COLO829 (cell line): ENCODE data around the gene SLC29A2.
"Not testable (repeated sequence)": the region's sequence is repeated elsewhere in the genome, so short reads cannot be mapped to it uniquely, and the experiment has no call there.

ENCODE experiments used
- DNase-seq: peaks from one replicate; pipeline ENCODE4 v3.0.0; 2012; ENCODE audit warnings: low spot score

The SLC29A2 gene

DNA sequence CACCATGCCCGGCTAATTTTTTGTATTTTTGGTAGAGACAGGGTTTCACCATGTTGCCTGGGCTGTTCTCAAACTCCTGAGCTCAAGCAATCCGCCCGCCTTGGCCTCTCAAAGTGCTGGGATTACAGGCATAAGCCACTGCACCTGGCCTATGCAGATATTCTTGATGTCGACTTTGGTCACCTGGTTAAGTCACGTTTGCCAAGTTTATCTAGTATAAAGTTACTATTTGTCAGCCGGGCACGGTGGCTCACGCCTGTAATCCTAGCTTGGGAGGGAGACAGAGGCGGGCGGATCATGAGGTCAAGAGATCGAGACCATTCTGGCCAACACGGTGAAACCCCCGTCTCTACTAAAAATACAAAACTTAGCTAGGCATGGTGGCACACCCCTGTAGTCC is 12.8 kb upstream of the SLC29A2 start:
- DNase-seq = not testable (repeated sequence)

DNA sequence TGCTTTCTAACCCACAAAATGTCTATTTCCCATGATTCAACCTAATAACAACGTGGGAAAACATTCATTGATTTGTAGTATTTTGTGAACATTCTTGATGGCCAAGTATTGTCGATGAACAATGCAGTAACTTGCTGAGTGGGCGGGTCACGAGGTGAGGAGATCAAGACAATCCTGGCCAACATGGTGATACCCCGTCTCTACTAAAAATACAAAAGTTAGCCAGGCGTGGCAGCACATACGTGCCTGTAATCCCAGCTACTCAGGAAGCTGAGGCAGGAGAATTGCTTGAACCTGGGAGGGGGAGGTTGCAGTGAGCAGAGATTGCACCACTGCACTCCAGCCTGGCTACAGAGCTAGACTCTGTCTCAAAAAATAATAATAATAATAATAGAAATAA is 8.7 kb upstream of the SLC29A2 start:
- not testable (repeated sequence) for DNase-seq

GRCh38 chr11:66373690-66374287 is 2.2 kb upstream of the SLC29A2 start:
- DNase-seq = not testable (repeated sequence)

GRCh38 chr11:66373265-66373664 is 1.7 kb upstream of the SLC29A2 start:
- no peak for DNase-seq

DNA sequence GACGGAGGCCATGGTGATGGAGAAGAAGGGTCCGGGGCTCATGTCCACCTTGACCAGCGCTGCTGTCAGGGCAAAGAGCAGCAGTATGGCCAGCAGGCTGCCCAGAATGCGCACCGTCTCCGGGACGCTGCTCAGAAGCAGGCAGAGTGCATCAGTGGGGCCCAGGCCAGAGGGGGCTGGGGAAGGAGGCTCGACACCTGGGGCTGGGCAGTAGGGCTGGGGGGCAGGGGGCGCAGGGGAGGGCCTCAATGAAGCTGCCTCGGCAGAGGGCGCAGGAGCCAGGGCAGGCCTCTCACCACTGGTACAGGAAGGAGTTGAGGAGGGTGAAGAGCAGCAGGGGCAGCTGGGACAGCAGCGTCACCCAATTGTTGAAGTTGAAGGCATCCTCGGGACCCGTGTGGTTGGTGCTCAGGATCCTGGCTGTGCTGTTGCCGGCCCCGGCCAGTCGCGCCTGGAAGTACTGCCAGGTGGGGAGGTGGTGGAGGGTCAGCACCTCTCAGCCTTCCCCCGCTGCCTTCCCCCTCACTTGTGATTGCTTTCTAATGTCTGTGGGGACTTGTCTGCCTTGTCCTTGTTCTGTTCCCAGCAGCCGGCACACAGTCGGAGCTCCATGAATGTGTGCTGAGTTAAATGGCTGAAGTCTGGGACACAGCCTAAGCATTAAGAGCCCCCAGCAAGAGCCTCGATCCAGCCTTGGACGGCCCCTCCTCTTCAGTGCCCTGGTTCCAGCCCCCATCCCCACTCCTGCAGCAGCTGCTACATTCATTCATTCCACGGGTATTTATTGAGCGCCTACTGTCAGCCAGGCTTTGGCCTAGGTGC is 2.3 kb downstream of the SLC29A2 start:
- no peak for DNase-seq

DNA sequence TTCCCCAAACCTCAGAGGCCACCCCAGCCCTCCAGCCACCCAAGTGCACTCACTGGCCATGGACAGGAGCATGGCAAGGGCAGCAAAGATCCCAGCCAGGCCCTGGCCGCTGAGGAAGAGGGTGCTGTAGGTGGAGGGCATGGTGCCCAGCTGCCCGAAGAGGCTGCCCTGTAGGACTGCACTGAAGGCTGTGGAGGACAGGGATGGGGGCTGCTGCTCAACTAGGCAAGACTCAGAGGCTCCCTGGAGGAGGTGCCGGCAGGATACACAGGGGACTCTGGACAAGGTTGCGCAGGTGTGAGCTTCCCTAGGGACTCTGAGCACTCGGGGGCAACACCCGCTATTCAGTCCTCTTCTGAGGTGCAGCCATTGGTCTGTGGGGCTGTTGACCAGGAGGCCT is 3.1 kb downstream of the SLC29A2 start:
- no peak for DNase-seq

DNA sequence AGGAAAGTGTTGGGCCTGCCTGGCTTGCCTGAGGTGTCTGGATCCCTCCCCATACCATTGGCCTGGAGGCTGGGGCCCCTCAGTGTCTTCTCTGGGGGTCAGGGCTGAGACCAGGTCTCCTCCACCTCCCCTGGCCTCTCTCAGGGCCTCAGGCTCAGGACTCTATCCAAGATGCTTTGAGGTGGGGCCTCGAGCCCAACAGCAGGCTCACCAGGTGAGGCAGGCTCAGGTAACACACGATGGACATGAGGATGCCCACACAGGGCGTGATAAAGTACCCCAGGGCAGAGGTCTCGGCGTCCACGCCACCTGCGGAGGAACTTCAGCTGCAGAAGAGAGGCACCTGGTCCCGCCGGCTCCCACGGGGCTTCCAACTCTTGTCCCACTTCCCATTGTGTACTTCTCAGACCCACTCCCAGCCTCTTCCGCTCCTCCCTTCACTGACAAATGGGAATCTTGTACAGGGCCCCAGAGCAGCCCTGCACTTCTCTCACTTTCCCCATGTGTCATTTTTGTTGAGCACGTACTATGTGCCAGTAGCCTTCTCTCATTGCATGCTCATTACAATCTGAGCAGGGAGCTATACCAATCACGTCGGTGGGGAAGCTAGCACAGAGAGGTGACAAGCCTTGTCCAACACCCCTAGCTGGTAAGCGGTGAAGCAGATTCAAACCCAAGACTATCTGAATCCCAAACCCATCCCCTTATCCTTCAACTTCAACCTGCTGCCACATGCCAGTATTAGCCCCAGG is 3.8 kb downstream of the SLC29A2 start:
- DNase-seq = no peak

DNA sequence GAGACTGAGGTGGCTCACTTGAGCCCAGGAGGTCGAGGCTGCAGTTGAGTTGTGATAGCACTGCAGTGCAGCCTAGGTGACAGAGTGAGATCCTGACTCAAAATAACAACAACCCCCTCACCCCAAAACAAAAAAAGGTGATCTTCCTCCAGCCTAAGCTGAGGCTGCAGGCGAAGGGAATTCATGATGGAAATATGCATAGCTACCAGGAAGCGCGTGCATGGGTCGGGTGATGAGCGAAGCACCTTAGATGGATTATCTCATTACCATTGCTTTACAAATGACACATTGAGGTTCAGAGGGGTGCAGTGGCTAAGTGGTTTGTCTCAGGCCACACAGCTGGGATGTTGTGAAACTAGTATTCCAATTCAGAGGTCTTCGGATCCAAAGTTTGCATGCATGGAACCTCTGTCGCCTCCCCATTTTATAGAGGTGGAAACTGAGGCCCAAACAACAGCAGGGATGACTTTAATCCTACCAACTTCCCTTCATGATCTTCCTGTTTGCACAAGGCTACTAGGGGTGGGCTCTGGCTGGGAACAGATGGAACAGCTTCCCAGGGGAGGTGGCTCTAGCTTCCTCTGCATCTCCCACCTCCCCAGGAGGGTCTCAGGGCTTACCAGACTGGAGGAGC is 4.6 kb downstream of the SLC29A2 start:
- no peak for DNase-seq

DNA sequence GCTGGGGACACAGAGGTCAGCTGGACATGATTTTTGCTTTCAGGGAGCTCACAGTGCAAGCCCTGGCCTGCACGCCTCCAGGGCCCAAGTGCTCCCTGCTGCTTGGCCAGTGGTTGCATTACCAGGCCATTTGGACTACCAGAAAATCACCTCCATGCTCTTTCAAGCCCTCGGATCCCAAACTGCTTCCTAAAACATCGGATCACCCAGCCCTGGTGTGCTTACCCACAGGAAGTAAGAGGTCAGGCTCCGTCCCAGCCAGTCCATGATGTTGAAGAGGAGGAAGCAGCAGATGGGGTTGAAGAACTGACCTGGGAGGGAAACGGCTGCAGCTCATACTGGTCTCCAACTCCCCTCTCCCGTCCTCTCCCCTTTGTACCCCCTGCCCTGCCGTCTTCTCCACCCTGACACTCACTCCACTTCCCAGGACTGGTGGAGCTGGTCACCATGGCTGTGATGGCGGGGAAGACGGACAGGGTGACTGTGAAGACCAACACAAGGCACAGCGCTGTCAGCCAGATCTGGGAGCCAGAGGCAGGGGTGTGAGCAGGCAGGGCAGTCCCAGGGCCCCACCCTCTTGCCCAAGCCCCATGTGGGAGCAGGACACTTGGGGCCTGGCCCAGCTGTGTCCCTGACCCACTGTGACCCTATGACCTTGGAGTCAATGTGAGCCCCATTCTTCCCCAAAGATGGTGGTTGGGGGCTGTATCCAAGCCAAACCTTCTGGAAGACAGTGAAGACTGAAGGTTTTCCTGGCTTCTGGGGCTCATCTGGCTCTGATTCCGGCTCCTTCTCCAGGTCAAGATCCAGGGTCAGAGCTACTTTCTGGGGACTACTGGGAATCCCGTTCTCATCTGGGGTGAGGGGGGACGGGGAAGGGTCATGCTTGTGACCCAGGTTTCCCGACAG is 5.6 kb downstream of the SLC29A2 start:
- no peak for DNase-seq

DNA sequence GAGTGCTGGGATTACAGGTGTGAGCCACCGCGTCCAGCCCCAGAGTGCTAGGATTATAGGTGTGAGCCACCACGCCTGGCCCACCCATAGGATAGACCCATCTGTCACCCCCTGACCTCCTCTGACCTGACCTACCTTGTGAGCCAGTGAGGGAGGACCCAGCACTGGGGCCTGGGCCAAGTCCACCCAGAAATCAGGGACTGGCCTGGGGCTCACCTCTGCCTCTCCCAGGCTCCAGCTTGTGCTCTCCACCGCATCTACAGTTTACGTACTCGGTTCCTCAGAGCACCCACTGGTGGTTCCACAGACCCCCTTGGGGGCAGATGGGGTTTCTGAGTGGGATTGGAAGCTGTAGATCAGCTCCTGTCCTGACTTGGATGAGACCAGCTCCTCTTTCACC is 6.4 kb downstream of the SLC29A2 start:
- DNase-seq = no peak

DNA sequence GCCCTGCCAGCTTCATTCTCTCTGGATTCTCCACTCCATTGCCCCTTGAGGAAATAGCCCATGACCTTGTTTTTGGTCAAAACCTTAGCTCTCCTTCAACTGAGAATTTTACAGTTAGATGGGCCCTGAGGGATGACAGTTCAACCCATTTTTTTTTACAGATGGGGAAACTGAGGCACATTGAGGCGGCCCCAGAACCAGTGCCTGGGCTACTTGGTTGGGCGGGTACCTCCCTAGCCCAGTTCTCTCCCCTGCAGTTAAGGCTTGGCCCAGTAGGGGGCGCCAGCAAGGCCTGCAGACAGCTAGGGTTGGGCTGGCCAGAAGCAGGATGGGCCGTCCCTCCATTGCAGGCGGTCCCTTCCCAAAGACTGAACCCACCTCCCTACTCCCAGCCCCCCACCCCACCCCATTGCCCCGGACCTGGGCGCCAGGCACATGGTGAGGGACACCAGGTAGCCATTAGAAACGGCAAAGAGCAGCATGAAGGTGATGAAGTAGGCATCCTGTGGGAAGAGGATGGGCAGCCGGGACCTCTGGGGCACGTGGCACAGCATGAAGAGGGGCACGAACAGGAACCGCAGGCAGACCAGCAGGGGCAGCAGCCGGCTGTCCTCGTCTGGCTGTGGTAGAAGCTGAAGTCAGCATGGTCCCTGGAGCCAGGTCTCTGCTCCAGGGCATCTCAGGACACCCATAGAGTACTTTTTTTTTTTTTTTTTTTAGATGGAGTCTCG is 7.6 kb downstream of the SLC29A2 start:
- DNase-seq = peak; percentile 38

DNA sequence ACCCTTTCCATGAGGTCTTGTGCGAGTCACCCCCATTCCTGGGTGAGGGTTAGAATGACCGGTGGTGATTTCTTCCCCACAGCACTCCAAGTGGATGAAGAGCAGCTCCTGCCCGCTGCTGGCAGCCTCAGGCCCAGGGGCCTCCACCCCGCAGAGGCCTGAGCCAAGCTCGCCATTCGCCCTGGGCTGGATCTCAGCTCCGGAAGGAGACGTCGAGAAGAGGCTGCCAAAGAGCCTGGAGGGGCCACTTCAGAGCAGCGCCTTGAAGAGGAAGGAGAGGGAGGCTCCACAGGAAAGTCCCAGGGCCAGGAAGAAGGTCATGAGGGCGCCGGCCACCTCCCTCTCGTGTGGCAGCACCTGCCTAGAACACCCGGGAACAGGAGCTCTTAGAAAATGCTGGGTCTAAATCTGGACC is 8.4 kb downstream of the SLC29A2 start:
- DNase-seq = no peak

DNA sequence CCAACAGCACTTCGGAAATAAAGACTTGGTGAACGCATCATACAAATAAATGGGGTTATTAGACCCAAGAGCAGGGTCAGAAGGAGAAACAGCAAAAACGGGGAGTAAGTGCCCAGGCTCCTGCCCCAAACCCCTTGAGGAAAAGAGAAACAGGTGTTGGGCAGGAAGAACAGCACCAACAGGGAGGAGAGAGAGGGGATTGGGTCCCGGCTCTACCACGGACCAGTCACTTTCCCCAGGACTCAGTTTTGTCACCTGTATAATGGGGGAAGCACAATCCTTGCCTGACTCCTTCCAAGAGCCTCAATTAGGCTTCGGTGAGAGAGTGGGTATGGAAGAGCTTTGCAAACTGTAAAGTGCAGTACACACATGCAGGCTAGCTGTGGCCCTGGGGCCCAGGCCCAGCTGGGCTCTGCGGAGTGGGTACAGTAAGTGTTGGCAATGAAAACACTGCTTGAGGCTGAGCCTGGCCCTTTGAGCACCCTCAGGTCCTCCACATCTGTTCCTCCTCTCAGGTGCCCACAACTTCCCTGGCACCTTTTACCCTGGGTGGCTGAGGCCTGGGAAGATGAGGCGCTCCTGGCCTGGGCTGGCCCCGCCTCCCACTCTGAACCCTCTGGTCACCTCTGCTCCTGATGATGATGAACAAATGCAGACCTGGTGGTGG is 8.9 kb downstream of the SLC29A2 start:
- DNase-seq = no peak

DNA sequence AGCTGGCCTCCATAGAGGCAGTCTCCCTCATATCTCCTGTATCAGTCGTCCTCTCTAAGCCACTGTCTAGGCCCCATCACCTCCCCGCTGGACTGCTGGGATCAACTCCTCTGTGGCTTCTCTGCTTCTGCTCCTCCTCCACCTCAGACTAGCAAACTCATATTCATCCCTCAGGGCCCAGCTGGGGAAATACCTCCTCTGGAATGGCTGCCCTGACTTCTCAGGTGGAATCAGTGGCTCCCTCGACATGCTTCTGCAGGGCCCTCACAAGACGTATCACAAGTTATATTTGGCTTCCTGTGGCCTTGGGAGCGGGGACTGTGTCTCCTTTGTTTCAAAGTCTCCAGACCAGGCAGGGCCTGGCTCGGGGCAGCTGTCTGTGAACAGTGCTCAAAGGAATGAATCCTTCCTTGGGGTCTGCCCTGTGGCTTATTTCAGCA is 10.0 kb downstream of the SLC29A2 start:
- DNase-seq = peak; percentile 69

DNA sequence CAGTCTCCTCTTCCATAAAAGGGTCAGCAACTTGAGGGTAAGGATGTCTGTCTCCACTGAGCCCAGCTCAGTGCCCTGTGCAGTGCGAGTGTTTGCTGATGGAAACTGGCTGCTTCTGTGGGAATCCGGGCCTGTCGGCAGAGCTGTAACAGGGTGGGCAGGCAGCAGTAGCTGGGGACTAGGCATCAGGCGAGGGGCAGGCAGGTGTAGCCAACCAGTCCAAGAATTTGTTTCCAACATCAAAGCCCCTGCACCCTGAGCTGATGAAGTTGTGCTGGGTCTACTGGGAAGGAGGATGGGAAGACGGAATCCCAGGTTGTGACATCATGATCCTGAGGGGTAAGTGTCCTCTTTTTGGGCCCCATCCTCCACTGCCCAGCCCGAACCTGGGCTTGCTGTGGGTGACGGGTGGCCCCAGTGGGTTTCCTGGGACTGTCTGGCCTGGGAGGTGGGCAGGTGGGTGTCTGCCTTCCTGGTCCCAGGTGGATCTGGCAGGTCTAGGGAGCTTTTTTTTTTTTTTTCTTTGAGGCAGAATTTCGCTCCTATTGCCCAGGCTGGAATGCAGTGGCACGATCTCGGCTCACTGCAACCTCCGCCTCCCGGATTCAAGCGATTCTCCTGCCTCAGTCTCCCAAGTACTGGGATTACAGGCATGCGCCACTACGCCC is 11.0 kb downstream of the SLC29A2 start:
- DNase-seq = no peak

DNA sequence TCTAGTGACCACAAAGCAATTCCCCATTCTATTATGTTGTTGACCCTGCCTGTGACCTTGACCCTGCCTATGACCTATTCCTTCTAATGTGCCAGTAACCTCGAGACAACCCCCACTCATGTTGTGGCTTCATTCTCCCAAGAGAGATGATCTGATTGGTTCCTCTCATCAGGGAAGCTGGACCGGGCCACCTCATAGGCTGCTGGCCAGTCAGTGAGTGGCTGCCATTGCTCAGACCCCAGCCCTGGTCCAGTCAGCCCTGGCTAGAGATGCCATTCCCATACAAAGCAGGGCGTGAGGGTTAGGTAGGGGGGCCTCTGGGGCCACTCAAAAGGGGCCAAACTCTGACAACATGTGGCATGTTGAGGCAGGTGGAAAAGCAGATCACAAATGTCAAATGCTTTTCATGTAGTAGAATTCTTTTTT is 11.9 kb downstream of the SLC29A2 start:
- no peak for DNase-seq

DNA sequence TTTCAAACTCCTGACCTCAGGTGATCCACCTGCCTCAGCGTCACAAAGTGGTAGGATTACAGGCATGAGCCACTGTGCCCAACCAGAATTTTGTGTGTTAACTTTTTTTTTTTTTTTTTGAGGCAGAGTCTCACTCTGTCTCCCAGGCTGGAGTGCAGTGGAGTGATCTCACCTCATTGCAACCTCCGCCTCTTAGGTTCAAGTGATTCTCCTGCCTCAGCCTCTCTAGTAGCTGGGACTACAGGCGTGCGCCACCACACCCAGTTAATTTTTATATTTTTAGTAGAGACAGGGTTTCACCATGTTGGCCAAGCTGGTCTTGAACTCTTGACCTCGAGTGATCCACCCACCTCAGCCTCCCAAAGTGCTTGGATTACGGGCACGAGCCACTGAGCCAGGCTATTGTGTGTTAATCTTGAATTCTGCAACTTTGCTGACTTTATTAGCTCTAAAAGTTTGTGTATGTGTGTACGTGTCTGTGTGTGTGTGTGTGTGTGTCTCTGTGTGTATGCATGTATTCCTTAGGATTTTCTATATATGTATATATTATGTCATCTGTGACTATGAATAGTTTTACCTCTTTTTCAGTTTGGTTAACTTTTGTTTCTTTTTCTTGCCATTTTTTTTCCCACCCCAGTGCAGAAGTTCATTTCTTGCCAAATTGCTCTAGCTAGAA is 20.9 kb downstream of the SLC29A2 start:
- not testable (repeated sequence) for DNase-seq

DNA sequence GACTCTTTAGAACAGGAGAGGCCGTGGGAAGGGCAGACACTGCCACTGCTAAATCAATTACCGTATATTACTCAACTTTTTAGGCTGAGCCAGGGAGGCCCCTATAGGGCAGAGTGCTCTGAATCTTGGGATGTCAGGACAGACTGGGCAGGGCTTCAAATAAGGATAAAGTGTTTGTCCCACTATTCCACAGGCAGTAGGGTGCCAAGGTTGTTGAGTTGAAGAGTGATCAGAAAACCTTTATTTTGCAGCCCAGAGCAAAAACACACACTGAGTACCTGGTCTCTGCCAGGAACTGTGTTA is 22.5 kb downstream of the SLC29A2 start:
- DNase-seq = no peak
